Mammary epithelial cell (primary cell): ENCODE results near the gene SIGLEC5.

Experiments used
- CTCF ChIP-seq, 2 donors: IDR thresholded peaks in 1 of 2; conservative IDR thresholded peaks in 1 of 2; 2 replicates each; pipeline ENCODE4 v1.5.1; 2011 to 2012; ENCODE audit warnings: inconsistent platforms in 2 of 2, low read length in 2 of 2, mild to moderate bottlenecking in 2 of 2, control low read depth in 1 of 2, low read depth in 1 of 2; ENCODE audit not compliant: insufficient read depth in 1 of 2; ENCODE audit errors: extremely low read depth in 1 of 2
- EZH2 ChIP-seq: IDR thresholded peaks from 2 replicates; pipeline ENCODE4 v1.6.1; 2012; ENCODE audit warnings: low read length, inconsistent platforms, borderline replicate concordance

GRCh38 chr19:51644636-51645271 lies 14.6 kb upstream of the SIGLEC5 start:
- TF ChIP-seq CTCF (conservative IDR thresholded peaks at IDR 0.05 in 1 of 2, IDR thresholded peaks at IDR 0.05 in 1 of 2; ENCODE audit: extremely low read depth in 1 of 2, insufficient read depth in 1 of 2, low read depth in 1 of 2, low read length in 2 of 2) (no peak), EZH2 (no peak)
